Small intestine (tissue), 7 donors: ENCODE measurements around the gene GNG8. TPM values are rescaled to one million over a fixed set of nuclear protein-coding genes. Genes with fewer than 3 reads are reported as not detected.

ENCODE experiments used
- DNase-seq, 2 donors: peaks; one replicate each; pipeline versions ENCODE4 v3.0.0 to v3.0.0-alpha.2; 2013
- FAIRE-seq: peaks from 2 replicates; lab custom pipeline; 2012; peaks lifted over from hg19 to GRCh38; lab: Jason Lieb, UNC
- H3K27ac ChIP-seq, 3 donors: one replicate each; pipeline ENCODE4 v1.5.1; 2013; ENCODE audit warnings: low read length in 2 of 3, mild to moderate bottlenecking in 2 of 3, control low read depth in 1 of 3, inconsistent platforms in 1 of 3, low read depth in 1 of 3, moderate library complexity in 1 of 3
- H3K27me3 ChIP-seq, 3 donors: one replicate each; pipeline ENCODE4 v1.6.1; 2013; ENCODE audit warnings: low read length in 3 of 3, inconsistent platforms in 1 of 3; ENCODE audit not compliant: control insufficient read depth in 3 of 3, insufficient read depth in 3 of 3
- H3K36me3 ChIP-seq, 3 donors: one replicate each; pipeline ENCODE4 v1.6.1; 2013; ENCODE audit warnings: low read length in 3 of 3, inconsistent platforms in 1 of 3, low read depth in 1 of 3, mild to moderate bottlenecking in 1 of 3, moderate library complexity in 1 of 3; ENCODE audit not compliant: control insufficient read depth in 3 of 3, insufficient read depth in 2 of 3
- H3K4me1 ChIP-seq, 3 donors: one replicate each; pipeline ENCODE4 v1.6.1; 2013; ENCODE audit warnings: low read length in 2 of 3, inconsistent platforms in 1 of 3, low read depth in 1 of 3, mild to moderate bottlenecking in 1 of 3, moderate library complexity in 1 of 3; ENCODE audit not compliant: control insufficient read depth in 3 of 3, insufficient read depth in 2 of 3
- H3K4me3 ChIP-seq, 3 donors: one replicate each; pipeline ENCODE4 v1.5.1; 2013; ENCODE audit warnings: low read length in 3 of 3, control low read depth in 1 of 3, inconsistent platforms in 1 of 3, low read depth in 1 of 3, mild to moderate bottlenecking in 1 of 3, moderate library complexity in 1 of 3
- H3K9me3 ChIP-seq, 2 donors: one replicate each; pipeline ENCODE4 v1.6.1; 2013; ENCODE audit warnings: low read depth in 1 of 2, low read length in 1 of 2; ENCODE audit not compliant: control insufficient read depth in 2 of 2, insufficient read depth in 1 of 2
- WGBS, 3 donors: extraction: QIAGEN DNeasy Blood & Tissue Kit; methylation state at CpG; one replicate each; pipeline ENCODE4 v1.1.7; 2013; 5-methylcytosine and 5-hydroxymethylcytosine counted together
- polyA plus RNA-seq, 4 donors: library from polyadenylated mRNA; stranded (reverse) in 3 of 4; unstranded in 1 of 4; fragments of 200-250 nt in 3 of 4; fragments of 120-200 nt in 1 of 4; gene quantifications; one replicate each; pipeline versions ENCODE4 v1.2.1 to v1.2.3, GENCODE V29; 2013
- donor health status: healthy with polysubstance abuse.
- donor health status: control.
- donor health status: control.
- donor health status: Bipolar disorder and iron deficiency.
- donor health status: healthy.

The GNG8 gene
- polyA plus RNA-seq, 4 donors, result 0.75 TPM; not detected in 3

GRCh38 chr19:46626446-46626845, 9.6 kb downstream of the GNG8 start:
- Histone ChIP-seq H3K9me3 (no peaks in the 10 kb centered on the region), H3K27ac (peak overlapping the region in 1 of 3 donors; percentile 87), H3K4me3 (no peak overlapping the region), H3K4me1 (peaks cover 0 to 11% (median 0%) of the 10 kb centered on the region in 3 donors), H3K27me3 (peaks cover 0 to 24% (median 0%) of the 10 kb centered on the region in 3 donors), H3K36me3 (no peaks in the 10 kb centered on the region)
- 54 to 76% (median 66%) methylated on average over 14 of the region's 14 CpGs for WGBS, 3 donors
- DNase-seq, result no peak
- no peak for FAIRE-seq

- no peak for FAIRE-seq
- H3K4me1 ChIP-seq, result peaks cover 0 to 8% (median 0%) of the 10 kb centered on the region in 3 donors
- H3K36me3 ChIP-seq, result no peaks in the 10 kb centered on the region
- peaks cover 0 to 26% (median 0%) of the 10 kb centered on the region in 3 donors for H3K27me3 ChIP-seq
- no peak overlapping the region for H3K4me3 ChIP-seq
- peak overlapping the region in 2 of 3 donors; percentile 76 to 87 for H3K27ac ChIP-seq
- no peak for DNase-seq
- no peaks in the 10 kb centered on the region for H3K9me3 ChIP-seq
- WGBS, 3 donors, result 75 to 90% (median 85%) methylated on average over 10 to 12 of the region's 12 CpGs
These were observed 10.3 kb downstream of the GNG8 start for GRCh38 chr19:46625731-46626130.

DNA sequence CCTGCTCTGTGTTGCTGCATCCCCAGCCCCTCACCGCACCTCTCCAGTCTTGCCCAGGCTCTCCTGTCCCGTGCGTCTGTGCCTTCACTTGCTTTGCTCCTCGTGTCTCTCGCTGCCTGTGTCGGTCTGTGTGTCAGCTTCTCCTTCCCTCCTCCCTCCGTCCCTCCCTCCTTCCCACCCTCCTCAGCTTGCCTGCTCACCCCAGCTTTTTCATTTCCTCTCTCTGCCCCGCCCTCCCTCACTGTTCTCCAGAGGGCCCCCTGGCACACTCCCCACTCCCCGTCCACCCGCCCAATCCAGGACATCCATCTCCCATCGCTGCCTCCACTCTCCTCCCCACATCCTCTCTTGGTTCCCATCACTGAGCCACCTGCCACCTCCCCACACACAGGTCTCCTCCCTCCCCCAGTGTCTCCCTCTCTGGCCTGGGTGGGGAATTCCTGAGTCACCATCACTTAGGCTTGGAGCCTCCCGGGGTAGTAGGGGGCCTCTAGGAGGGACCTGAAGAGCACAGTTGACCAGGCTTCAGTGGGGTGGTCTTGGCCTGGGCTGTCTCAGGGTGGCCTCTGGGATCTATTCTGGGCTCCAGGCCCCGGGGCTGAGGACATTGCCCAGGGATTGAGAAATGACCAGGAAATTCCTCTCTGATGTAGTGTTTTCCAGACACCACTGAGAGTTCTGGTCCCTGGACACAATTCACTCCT, 10.9 kb downstream of the GNG8 start, which contains the start of gene PTGIR:
Gene PTGIR (minus strand): TSS at position 132 of the 704 bp plus-strand sequence. CDS start 864 bp downstream, outside the sequence.
- no peak for FAIRE-seq

GRCh38 chr19:46623915-46624502, 12.0 kb downstream of the GNG8 start:
- H3K36me3 ChIP-seq, result no peaks in the 10 kb centered on the region
- H3K9me3 ChIP-seq, result no peaks in the 10 kb centered on the region
- DNase-seq (no peak), FAIRE-seq (no peak)
- H3K27ac ChIP-seq, result peak overlapping the region in 2 of 3 donors; percentile 7 to 42
- no peak overlapping the region for H3K4me3 ChIP-seq
- peaks cover 0 to 13% (median 2%) of the 10 kb centered on the region in 3 donors for H3K4me1 ChIP-seq
- peaks cover 0 to 36% (median 0%) of the 10 kb centered on the region in 3 donors for H3K27me3 ChIP-seq
- WGBS, 3 donors, result 86 to 90% (median 88%) methylated on average over 17 to 35 of the region's 35 CpGs

More for the DNA sequence above, 10.9 kb downstream of the GNG8 start, which contains the start of gene PTGIR:
- H3K9me3 ChIP-seq, result no peaks in the 10 kb centered on the region
- peaks cover 0 to 8% (median 0%) of the 10 kb centered on the region in 3 donors for H3K4me1 ChIP-seq
- H3K36me3 ChIP-seq, result no peaks in the 10 kb centered on the region
- H3K27ac ChIP-seq, result peak within 1 kb of the TSS in 2 of 3 donors; percentile 76 to 87
- DNase-seq, result no peak
- 15 to 31% (median 18%) methylated on average over 13 of the region's 13 CpGs for WGBS, 3 donors
- peak within 1 kb of the TSS in 1 of 3 donors; percentile 10 for H3K4me3 ChIP-seq
- peaks cover 0 to 31% (median 0%) of the 10 kb centered on the region in 3 donors for H3K27me3 ChIP-seq

GRCh38 chr19:46622118-46622446, 13.9 kb downstream of the GNG8 start:
- H3K27me3 ChIP-seq, result peaks cover 0 to 36% (median 0%) of the 10 kb centered on the region in 3 donors
- DNase-seq (no peak), FAIRE-seq (no peak)
- no peak overlapping the region for H3K4me3 ChIP-seq
- H3K9me3 ChIP-seq, result no peaks in the 10 kb centered on the region
- H3K27ac ChIP-seq, result peak overlapping the region in 1 of 3 donors; percentile 52
- WGBS, 3 donors, result 29 to 32% (median 30%) methylated on average over 7 of the region's 7 CpGs
- no peaks in the 10 kb centered on the region for H3K36me3 ChIP-seq
- peaks cover 0 to 13% (median 2%) of the 10 kb centered on the region in 3 donors for H3K4me1 ChIP-seq

GRCh38 chr19:46621191-46622117, 14.5 kb downstream of the GNG8 start:
- H3K9me3 ChIP-seq, result no peaks in the 10 kb centered on the region
- 43 to 53% (median 53%) methylated on average over 32 of the region's 32 CpGs for WGBS, 3 donors
- H3K27ac ChIP-seq, result peak overlapping the region in 2 of 3 donors; percentile 52 to 74
- peaks cover 0 to 36% (median 0%) of the 10 kb centered on the region in 3 donors for H3K27me3 ChIP-seq
- peak overlapping the region in 1 of 3 donors; percentile 8 for H3K4me3 ChIP-seq
- H3K36me3 ChIP-seq, result no peaks in the 10 kb centered on the region
- FAIRE-seq, result no peak
- DNase-seq, result no peak
- peaks cover 0 to 17% (median 5%) of the 10 kb centered on the region in 3 donors for H3K4me1 ChIP-seq

DNA sequence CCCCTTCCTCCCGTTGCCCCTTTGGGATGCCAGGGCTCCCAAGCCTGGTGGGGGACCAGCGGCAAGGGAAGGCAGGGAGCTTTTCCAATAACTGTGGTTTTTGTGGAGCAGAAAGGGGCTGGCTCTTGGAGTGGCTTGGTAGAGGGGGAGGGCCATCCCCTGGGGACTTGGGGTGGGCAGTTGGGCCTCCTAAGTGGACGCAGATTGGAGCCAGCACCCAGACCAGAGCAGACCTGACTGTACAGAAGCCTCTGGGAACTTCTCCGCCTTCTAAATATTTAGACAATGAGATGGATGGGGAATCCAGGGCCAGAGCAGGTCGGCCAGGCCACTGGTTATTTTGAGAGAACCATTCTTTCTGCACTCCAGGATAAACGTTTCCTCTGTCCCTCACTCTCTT, 15.3 kb downstream of the GNG8 start:
- Histone ChIP-seq H3K27ac (peak overlapping the region in 2 of 3 donors; percentile 52 to 74), H3K4me3 (peak overlapping the region in 1 of 3 donors; percentile 8), H3K9me3 (no peaks in the 10 kb centered on the region), H3K27me3 (peaks cover 0 to 36% (median 0%) of the 10 kb centered on the region in 3 donors), H3K4me1 (peaks cover 0 to 17% (median 5%) of the 10 kb centered on the region in 3 donors), H3K36me3 (no peaks in the 10 kb centered on the region)
- no peak for DNase-seq
- no peak for FAIRE-seq
- 49 to 57% (median 55%) methylated on average over 5 to 6 of the region's 6 CpGs for WGBS, 3 donors
